ENCODE results near the gene KIRREL1. TPM values are rescaled to one million over a fixed set of nuclear protein-coding genes. Genes with fewer than 3 reads are reported as not detected.

Gene KIRREL1
- total and polyA plus RNA-seq, 2 donors (not counting 1 experiment from before 2014, with no cell fraction given): 55.5 to 123 TPM

GRCh38 chr1:158122833-158123388 is 129.5 kb downstream of the KIRREL1 start:
- DNase-seq (ENCODE audit: low read depth in 2 of 2): no peak
- no peak overlapping the region for H3K4me2 ChIP-seq (ENCODE audit: extremely low read depth, insufficient read depth, low read length)
- H3K4me1 ChIP-seq (ENCODE audit: control insufficient read depth, extremely low read depth, insufficient read depth, low read length): no peaks in the 10 kb centered on the region
- no peak overlapping the region for H3K27ac ChIP-seq (ENCODE audit: insufficient read depth, low read length)
- no peak overlapping the region for H3K4me3 ChIP-seq (replicated peaks in 1 of 4; ENCODE audit: control extremely low read depth in 1 of 4, insufficient read depth in 1 of 4, low read depth in 3 of 4, low read length in 4 of 4)
- H3K9ac ChIP-seq (ENCODE audit: insufficient read depth, low read length): no peak overlapping the region
- H2AFZ ChIP-seq (ENCODE audit: low read length): no peak overlapping the region
- no peaks in the 10 kb centered on the region for H3K9me3 ChIP-seq (ENCODE audit: control insufficient read depth, insufficient read depth, low read depth, low read length)
- H3K79me2 ChIP-seq (ENCODE audit: control insufficient read depth, insufficient read depth, low read length): no peaks in the 10 kb centered on the region
- peaks cover 6% of the 10 kb centered on the region for H3K27me3 ChIP-seq (ENCODE audit: control insufficient read depth, insufficient read depth, low read length)
- no peaks in the 10 kb centered on the region for H4K20me1 ChIP-seq (ENCODE audit: control insufficient read depth, extremely low read depth, insufficient read depth, low read length)
- no peaks in the 10 kb centered on the region for H3K36me3 ChIP-seq (ENCODE audit: control insufficient read depth, insufficient read depth, low read length)
- TF ChIP-seq EZH2 (IDR thresholded peaks at IDR 0.05; ENCODE audit: low read length, missing control alignments) (no peak), CTCF (conservative IDR thresholded peaks at IDR 0.05 in 1 of 2, IDR thresholded peaks at IDR 0.05 in 1 of 2; ENCODE audit: low read depth in 1 of 2, low read length in 2 of 2) (no peak)

GRCh38 chr1:158124034-158124433 is 130.6 kb downstream of the KIRREL1 start:
- H3K36me3 ChIP-seq (ENCODE audit: control insufficient read depth, insufficient read depth, low read length): no peaks in the 10 kb centered on the region
- H2AFZ ChIP-seq (ENCODE audit: low read length): no peak overlapping the region
- H3K9me3 ChIP-seq (ENCODE audit: control insufficient read depth, insufficient read depth, low read depth, low read length): no peaks in the 10 kb centered on the region
- no peak overlapping the region for H3K27ac ChIP-seq (ENCODE audit: insufficient read depth, low read length)
- DNase-seq (ENCODE audit: low read depth in 2 of 2): peak in 1 of 2 donors; percentile 50
- H3K4me1 ChIP-seq (ENCODE audit: control insufficient read depth, extremely low read depth, insufficient read depth, low read length): no peaks in the 10 kb centered on the region
- no peaks in the 10 kb centered on the region for H4K20me1 ChIP-seq (ENCODE audit: control insufficient read depth, extremely low read depth, insufficient read depth, low read length)
- no peak overlapping the region for H3K4me3 ChIP-seq (replicated peaks in 1 of 4; ENCODE audit: control extremely low read depth in 1 of 4, insufficient read depth in 1 of 4, low read depth in 3 of 4, low read length in 4 of 4)
- H3K79me2 ChIP-seq (ENCODE audit: control insufficient read depth, insufficient read depth, low read length): no peaks in the 10 kb centered on the region
- peaks cover 6% of the 10 kb centered on the region for H3K27me3 ChIP-seq (ENCODE audit: control insufficient read depth, insufficient read depth, low read length)
- H3K9ac ChIP-seq (ENCODE audit: insufficient read depth, low read length): no peak overlapping the region
- TF ChIP-seq CTCF (conservative IDR thresholded peaks at IDR 0.05 in 1 of 2, IDR thresholded peaks at IDR 0.05 in 1 of 2; ENCODE audit: low read depth in 1 of 2, low read length in 2 of 2) (no peak), EZH2 (IDR thresholded peaks at IDR 0.05; ENCODE audit: low read length, missing control alignments) (no peak)
- H3K4me2 ChIP-seq (ENCODE audit: extremely low read depth, insufficient read depth, low read length): no peak overlapping the region

GRCh38 chr1:158124999-158125398 is 131.6 kb downstream of the KIRREL1 start:
- H2AFZ ChIP-seq (ENCODE audit: low read length): no peak overlapping the region
- H3K27me3 ChIP-seq (ENCODE audit: control insufficient read depth, insufficient read depth, low read length): peaks cover 7% of the 10 kb centered on the region
- no peaks in the 10 kb centered on the region for H3K36me3 ChIP-seq (ENCODE audit: control insufficient read depth, insufficient read depth, low read length)
- no peak for TF ChIP-seq EZH2 (IDR thresholded peaks at IDR 0.05; ENCODE audit: low read length, missing control alignments)
- peak; percentile 96 to 98 for TF ChIP-seq CTCF (conservative IDR thresholded peaks at IDR 0.05 in 1 of 2, IDR thresholded peaks at IDR 0.05 in 1 of 2; ENCODE audit: low read depth in 1 of 2, low read length in 2 of 2)
- peak; percentile 87 to 95 for DNase-seq (ENCODE audit: low read depth in 2 of 2)
- no peaks in the 10 kb centered on the region for H4K20me1 ChIP-seq (ENCODE audit: control insufficient read depth, extremely low read depth, insufficient read depth, low read length)
- H3K4me2 ChIP-seq (ENCODE audit: extremely low read depth, insufficient read depth, low read length): no peak overlapping the region
- no peak overlapping the region for H3K9ac ChIP-seq (ENCODE audit: insufficient read depth, low read length)
- no peak overlapping the region for H3K27ac ChIP-seq (ENCODE audit: insufficient read depth, low read length)
- no peaks in the 10 kb centered on the region for H3K4me1 ChIP-seq (ENCODE audit: control insufficient read depth, extremely low read depth, insufficient read depth, low read length)
- H3K9me3 ChIP-seq (ENCODE audit: control insufficient read depth, insufficient read depth, low read depth, low read length): no peaks in the 10 kb centered on the region
- H3K4me3 ChIP-seq (replicated peaks in 1 of 4; ENCODE audit: control extremely low read depth in 1 of 4, insufficient read depth in 1 of 4, low read depth in 3 of 4, low read length in 4 of 4): no peak overlapping the region
- H3K79me2 ChIP-seq (ENCODE audit: control insufficient read depth, insufficient read depth, low read length): no peaks in the 10 kb centered on the region

Measured in fibroblast of lung (primary cell).